Measurements from ENCODE around the gene SUFU.

SUFU gene

DNA sequence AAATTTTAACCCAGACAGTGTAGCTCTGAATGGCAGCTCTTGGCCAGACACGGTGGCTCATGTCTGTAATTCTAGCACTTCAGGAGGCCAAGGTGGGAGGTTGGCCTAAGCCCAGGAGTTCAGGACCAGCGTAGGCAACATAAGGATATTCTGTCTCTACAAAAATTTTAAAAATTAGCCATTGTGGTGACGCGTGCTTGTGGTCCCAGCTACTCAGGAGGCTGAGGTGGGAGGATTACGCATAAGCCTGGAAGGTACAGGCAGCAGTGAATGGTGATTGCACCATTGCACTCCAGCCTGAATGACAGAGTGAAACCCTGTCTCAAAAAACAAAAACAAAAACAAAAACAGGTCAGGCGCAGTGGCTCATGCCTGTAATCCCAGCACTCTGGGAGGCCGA, 50.0 kb downstream of the SUFU start:
- no peak for DNase-seq

DNA sequence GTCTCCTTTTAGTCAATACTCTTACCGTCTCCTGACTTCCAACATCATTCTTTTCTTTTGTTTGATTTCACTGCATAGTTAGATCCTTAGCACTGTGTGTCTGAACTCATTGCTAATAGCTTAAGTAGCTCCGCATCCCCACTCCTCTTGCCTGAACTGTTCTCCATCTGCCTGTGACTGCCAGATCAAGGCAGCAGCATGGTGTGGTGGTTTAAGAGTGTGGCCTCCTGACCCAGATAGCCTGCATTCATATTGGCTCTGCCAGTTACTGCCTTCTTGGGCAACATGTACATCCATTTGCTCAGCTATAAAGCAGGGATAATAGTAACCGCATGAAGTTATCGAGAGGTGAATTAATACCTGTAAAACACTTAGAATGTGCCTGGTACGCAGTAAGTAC, 50.8 kb downstream of the SUFU start:
- no peak for DNase-seq

DNA sequence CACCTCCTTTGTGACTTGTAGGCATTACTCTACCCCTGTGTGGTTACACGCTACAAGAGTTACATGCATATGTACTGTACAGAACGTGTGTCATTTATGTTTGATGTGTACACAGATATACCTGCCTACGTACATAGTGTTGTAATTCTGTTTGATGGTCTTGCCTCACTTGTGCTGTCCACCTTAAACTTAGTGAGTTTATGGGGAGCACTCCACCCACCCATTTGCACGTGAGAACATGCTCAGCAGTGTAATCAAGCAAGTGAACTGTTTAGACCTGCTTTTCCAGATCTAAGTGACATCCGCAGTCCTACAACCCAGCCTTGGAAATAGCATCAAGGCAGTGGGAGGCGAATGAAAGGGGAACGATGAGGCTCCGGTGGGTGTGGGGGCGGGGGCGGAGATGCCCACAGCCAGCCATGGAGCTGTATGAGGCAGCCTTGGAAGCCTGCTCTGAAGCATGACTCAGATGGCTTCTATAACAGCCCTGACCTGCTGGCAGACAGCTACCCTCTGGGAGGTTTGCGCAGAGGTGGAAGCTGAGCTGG, 52.1 kb downstream of the SUFU start:
- DNase-seq, result no peak

DNA sequence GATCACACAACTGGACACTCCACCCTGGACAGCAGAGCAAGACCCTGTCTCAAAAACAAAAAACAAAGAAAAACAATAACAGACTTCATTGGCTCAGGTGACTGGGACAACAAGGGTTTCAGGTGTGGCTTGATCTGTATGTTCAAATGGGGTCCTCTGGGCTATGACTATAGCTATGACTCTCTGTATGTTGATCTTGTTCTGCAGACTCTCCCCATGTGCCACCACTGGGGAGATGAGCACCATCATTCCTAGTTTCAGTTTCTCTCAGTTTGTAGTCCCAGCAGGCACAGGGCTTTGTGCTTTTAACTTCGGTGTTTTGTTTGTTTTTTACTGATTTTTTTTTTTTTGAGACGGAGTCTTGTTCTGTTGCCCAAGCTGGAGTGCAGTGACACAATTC, 53.8 kb downstream of the SUFU start:
- no peak for DNase-seq

DNA sequence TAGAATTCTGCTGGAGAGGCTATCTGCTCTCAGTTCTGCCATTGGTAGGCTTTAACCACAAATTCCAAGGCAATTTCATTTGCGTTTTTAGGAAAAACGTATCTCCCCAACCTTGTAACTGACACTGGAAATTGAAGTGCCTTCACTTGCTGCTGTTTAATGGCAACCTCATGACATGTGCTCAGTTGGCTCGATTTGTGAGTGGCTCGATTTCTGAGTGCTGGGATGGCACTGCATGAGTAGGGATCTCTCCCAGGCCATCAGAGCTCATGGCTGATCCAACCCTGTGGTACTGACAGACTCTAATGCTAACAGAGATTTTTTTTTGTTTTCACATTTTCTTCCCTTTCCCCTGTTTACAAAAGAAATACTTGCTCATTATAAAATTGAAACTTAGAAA, 56.0 kb downstream of the SUFU start:
- no peak for DNase-seq

DNA sequence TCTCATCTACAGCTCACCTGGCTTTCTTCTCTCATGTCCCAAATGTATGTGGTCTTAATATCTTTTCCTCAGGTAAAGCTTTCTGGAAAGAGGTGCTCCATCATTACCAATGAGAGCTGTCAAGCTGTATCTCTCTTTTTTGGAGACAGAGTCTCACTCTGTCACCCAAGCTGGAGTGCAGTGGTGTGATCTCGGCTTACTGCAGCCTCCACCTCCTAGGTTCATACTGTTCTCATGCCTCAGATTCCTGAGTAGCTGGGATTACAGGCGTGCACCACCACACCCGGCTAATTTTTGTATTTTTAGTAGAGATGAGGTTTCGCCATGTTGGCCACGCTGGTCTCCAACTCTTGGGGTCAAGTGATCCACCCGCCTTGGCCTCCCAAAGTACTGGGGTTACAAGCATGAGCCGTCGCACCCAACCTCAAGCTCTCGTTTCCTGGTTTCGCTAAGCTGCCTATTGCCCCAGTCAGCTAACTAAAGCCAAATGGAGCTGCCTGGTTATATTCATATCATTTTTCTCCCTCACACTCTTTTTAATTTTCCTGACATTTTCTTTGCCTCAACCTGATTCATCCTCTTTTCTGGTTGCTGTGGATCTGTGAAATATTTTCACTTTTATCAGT, 60.5 kb downstream of the SUFU start:
- DNase-seq, result no peak

DNA sequence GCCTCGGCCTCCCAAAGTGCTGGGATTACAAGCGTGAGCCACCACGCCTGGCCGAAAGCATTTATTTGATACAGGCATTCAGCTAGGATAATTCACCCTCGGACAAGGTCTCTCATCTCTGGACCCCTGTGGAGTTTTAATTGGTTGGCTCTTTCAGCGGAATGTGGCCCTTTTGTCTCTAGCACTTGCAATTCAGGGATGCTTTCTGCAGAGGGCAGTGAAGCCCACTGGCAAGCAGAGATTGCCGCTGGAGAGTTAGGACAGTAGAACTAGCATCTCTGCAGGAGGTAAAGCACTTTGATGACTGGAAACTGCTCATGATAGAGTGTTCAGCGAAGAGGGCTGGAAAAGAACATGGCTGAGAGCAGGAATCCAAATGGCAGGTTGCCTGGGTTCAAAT, 62.0 kb downstream of the SUFU start:
- DNase-seq, result no peak

DNA sequence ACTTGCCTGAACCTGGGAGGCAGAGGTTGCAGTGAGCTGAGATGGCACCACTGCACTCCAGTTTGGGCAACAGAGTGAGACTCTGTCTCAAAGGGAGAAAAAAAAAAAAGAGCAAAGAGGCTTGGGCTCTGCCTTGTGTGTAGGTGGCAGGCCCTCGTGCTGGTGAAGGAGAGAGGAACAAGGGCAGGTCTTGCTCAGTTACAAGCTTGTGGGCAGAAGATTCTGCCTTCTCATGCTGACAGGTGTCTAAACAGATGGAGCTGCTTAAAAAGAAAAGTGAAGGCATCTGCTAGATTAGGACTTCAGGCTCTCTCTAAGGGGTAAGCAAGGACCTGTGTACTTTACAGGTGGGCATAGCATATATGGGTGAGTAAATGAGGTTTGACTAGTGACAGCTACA, 75.0 kb downstream of the SUFU start:
- DNase-seq, result no peak

DNA sequence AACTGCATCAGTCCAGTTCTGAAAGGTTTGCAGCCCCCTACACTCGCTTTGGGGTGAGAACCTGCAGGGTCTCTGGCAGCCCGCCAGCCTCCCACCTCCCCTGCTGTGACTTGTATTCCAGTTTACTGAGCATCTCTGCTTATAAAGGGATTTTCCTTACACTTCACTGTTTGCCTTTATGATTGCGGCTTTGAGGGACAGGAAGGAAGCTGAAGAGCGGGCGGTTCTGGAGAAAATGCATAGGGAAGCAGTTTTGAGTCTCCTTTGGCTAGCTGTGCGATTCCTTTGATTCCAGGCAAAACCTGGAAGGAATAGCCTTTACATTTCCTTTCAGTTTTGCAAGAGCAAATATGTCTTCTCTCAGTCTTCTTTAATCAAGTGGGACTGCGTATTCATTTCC, 75.6 kb downstream of the SUFU start:
- no peak for DNase-seq

DNA sequence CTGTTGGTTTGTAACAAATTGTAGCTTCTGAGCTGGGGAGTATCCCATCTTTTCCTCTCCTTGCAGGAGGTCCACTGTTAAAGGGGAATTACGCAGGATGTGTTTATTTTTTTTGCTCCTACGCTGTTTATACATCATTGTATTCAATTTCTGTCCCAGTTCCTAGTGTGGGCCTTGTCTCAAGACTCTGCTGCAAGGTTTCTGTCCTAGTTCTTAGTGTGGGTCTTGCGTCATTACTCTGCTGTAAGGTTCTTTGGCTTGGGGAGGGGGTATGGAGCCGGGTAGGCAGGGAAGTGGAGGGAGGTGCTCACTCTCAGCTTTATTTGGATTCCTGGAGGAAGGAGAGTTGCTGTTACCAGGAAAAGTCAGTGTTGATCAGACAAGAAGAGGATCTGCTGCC, 76.5 kb downstream of the SUFU start:
- DNase-seq, result no peak

DNA sequence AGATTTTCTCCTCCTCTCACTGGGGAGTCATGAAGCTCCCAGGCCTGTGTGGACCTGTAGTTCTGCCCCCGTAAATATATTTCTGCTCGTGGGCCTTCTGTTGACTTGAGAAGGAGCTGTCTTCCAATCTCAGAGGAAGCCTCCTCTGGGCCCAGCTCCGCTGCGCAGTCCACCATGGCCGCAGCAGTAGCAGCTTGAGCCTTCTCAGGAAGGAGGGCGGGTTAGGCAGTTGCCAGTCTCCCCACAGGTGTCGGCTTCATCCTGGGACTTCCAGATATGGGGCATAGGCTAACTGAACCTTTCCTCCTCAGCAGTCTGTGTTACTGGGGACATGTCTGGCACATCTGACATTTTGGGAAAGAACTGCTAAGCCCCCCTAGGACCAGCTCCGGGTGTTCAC, 77.6 kb downstream of the SUFU start:
- DNase-seq, result no peak

DNA sequence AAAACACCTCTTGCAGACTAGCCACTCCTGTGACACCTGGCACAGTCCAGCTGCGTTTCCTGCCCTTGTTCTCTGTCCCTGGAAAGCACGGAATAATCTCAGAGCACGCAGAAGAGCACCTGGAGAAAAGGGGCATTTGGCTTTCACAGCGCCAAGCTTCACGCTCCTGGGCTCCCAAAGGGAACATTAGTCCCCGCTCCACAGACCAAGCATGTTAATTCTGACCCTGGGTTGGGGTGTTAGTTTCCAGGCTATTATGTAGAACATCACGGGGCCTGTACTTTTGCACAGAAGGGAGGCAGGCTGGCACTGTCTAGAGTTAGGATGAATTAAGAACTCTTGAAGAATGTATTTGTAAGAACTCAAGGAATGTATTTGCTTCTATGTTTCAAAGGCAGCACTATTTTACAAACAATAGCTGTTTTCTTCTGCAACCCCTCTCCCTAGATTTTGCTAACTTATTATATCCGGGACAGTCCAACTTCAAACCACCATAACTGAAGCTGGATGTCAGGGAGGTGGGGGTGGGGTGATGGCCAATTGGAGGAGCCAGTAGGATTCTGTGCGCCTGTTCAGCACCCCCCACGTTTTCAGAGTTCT, 78.3 kb downstream of the SUFU start:
- no peak for DNase-seq

DNA sequence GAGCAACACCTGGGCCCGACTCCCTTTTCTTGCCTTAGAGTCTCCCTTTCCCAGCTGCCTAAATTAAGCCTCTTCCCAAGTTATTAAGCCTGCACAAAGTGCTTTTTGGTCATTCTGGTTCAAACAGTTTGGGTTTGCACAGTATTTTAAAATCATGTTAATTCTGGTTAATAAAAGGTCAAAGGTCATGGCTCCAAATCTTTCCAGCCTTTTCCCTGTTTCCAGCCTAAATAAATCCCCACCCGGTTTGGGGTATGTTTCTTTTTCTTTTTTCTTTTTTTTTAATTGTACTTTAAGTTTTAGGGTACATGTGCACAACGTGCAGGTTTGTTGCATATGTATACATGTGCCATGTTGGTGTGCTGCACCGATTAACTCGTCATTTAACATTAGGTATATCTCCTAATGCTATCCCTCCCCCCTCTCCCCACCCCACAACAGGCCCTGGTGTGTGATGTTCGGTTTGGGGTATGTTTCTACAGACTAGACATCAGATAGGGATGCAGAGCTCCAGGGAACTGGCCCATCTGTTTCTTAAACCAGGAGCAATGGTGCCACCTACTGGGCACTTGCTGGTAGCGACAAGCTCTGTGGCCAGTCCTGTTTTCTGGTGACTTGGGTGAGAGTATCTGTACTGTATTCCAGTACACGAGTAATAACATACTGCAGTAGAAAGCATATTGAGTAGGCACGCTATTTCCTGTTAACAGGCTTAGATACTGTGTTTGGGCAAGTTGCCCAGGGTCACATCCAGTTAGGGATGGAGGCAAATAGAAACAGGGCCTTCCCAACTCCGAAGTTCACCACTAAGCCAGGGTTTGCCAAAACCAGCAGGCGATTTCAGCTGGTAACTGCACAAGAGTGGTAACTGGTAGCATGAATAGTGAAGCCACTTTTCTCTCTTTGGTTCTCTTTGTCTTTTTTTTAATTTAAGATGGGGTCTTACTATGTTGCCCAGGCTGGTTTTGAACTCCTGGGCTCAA, 80.0 kb downstream of the SUFU start:
- DNase-seq, result peak; percentile 90

DNA sequence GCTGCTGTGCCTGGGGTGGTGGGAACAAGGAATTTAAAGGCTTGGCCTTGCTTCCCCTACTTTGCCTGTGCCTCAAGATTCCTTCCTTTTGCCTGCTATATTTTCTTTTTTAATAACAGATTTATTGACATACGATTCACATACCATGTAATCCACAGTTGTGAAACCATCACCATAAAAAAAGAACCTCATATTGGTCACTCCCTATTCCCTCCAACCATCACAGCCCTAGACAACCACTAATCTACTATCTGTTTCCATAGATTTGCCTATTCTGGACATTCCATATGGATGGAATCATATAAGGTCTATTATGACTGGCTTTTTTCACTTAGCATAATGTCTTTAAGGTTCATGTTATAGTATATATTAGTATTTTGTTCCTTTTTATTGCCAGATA, 81.3 kb downstream of the SUFU start:
- DNase-seq, result no peak

DNA sequence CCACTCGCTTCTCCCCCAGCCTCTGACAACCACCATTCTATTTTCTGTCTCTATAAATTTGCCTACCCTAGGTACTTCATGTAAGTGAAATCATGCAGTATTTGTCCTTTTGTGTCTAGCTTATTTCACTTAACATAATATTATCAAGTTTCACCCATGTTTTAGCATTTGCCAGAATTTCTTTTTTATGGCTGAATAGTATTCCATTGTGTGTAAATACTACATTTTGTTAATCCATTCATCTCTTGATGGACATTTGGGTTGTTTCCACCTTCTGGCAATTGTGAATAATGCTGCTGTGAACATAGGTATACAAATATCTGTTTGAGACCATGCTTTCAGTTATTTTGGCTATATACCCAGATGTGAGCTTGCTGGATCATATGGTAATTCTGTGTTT, 83.1 kb downstream of the SUFU start:
- no peak for DNase-seq

DNA sequence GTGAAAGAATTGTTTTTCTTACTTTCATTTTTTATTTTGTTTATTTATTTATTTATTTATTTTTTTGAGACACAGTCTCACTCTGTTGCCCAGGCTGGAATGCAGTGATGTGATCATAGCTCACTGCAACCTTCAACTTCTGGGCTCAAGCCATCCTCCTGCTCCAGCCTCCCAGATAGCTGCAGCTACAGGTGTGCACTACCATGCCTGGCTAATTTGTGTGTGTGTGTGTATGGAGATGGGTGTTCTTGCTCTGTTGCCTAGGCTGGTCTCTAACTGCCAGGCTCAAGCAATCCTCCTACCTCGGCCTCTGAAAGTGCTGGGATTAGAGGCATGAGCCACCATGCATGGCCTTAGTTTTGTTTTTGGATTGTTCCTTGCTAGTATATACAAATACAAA, 85.1 kb downstream of the SUFU start:
- DNase-seq, result no peak

DNA sequence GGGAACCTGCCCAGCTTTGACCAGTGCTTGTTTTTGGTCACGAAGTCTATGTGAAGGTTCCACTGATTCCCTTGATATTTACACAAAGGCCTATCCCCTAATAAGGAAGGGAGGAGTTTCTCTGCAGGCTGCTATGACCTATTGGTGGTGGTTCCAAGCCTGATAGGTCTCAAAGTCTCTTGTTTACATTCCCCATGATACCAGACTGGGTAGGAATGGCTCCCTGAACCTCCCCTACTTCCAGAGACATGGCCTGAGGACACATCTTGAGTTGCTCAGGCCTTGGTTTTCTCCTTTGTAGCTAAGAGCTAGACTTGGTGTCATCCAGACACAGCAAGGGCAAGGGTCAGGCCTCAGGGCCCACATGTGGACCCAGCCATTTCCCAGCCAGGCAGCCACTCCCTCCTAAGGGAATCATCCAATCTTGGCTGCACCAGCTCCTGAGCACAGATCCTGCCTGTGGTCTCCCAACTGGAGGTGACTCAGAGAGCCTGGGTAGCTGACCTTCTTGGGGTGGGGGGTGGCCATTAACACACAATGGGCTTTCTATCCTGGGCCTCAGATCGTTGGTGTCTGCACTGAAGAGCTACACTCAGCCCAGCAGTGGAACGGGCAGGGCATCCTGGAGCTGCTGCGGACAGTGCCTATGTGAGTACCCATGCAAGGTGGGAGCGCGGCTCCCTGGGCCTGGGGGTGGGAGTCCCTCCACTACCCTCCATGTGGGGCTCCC, 89.5 kb downstream of the SUFU start:
- no peak for DNase-seq

DNA sequence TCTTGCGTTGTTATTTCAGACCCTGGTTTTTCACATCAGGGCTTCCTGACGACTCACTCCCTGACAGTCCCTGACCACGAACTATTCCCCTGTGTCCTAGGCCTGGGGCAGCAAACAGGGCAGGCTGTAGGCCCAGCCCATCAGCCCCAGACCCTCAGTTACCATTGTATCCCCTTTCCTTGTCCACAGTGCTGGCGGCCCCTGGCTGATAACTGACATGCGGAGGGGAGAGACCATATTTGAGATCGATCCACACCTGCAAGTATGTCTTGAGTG, 90.0 kb downstream of the SUFU start:
- DNase-seq, result no peak

DNA sequence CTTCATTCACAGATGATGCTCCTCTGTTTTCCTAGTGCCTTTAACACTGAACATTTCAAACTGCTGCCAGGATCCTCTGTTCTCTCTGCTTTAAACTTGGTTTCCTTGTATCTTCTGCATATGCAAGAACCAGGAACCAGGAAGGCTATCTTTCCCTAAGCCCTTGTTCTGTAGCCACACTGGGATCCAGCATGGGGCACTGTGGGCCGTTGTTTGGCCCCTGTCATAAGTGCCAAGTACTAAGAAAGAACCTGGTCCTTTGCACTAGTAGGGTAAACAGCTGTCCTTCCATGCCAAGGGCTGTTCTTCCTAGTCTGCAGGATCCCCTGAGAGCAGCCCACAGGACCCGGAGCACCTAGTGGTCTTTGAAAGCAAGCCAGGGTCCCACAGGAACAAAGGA, 91.5 kb downstream of the SUFU start:
- no peak for DNase-seq

DNA sequence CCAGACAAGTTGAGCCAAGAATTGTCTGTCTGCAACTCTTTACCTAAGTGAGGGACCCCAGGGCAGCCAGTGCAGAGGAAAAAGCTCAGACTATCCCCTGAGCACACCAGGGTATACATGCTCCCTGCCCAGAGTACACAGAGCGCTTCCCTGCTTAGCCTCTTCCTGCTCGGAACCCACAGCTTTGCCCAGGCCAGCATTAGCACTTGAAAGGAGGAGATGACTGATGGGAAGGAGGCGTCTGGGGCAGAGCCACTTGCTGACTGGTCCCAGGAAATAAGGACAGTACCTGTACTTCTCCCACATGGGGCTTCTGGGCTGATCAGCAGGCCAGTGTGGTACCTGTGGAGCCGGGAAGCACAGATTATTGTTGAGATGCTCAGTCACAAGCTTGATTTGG, 92.1 kb downstream of the SUFU start:
- DNase-seq, result no peak

DNA sequence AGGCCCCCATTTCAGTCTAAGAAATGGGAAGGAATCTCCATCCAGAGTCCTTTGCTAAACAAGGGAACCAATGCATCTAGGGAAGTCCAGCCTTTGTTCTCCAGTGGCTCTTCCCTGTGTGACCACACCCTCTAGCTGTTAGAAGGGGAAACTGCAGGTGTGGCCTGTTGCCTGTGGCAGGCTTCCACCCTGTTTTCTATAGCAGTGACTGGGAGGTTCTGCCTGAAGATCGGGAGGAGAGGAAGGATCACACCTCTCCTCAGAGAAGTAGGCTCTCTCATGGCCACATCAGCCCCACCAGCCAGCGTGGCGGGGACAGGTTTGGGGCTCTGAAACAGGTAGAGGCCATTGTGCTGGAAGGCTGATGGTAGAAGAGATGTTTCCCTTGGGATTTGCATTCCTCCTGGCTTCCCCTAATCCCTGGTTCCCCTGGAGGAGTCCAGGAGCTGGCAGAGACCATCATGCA, 92.8 kb downstream of the SUFU start:
- DNase-seq, result no peak

DNA sequence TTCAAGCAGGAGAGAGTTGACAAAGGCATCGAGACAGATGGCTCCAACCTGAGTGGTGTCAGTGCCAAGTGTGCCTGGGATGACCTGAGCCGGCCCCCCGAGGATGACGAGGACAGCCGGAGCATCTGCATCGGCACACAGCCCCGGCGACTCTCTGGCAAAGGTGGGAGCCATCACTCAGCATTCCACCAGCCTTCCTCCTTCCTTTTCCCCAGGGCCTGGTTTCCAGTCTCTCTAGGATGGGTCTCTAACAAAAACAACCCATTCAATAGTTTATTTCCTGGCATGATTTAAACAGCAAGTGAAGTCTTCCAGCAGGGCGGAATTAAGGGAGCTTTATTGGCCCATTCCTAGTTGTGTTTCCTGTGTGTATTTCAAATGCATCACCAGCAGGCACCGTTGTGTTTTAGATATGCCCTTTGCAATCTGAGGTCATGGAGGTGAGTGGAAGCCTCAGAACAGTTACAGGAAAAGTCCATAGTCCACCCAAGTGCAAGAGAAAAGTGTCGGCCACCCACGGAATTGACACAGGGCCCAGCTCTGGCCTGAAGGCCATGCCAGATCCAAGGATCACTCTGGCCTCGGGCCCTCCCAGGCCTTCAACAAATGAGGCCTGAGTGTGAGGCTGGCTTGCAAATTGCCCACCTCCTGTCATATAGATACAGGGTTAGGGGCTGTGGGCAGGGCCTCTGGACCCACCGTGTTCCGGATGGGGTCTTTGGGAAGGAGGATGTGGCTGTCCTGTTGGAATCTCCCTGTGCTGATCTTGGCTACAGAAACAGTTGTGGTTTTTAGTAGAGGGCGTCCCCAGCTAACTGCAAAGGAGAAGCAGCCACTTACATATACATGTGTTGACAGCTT, 93.6 kb downstream of the SUFU start:
- DNase-seq, result no peak
